GM10248 (cell line): Measurements from ENCODE around the gene LILRA2.
A peak's percentile ranks its signal among the peaks of the same experiment; 100 is the strongest.
"Not testable (repeated sequence)": the region's sequence is repeated elsewhere in the genome, so short reads cannot be mapped to it uniquely, and the experiment has no call there.

Experiments used
- CTCF ChIA-PET: fragments of 300-600 bp; sonication (Branson Sonifier 250); formaldehyde crosslinking; extraction: SDS; loops from one replicate; lab custom pipeline; 2021; ENCODE audit warnings: antibody characterized with exemption; lab: Yijun Ruan, JAX
- POLR2A ChIA-PET: fragments of 350-650 bp; sonication (Branson Sonifier 250); formaldehyde crosslinking; extraction: SDS; loops from one replicate; lab custom pipeline; 2020; ENCODE audit warnings: antibody characterized with exemption; lab: Yijun Ruan, JAX
- DNase-seq: peaks from one replicate; pipeline ENCODE4 v3.0.0; 2012; ENCODE audit errors: extremely low spot score
- TF ChIP-seq, protein P1 (sequence below): IDR thresholded peaks from 2 replicates; pipeline ENCODE4 v1.5.1; 2012; ENCODE audit warnings: mild to moderate bottlenecking, low read depth; ENCODE audit errors: extremely low read depth, missing control alignments, control extremely low read depth

Gene LILRA2

DNA sequence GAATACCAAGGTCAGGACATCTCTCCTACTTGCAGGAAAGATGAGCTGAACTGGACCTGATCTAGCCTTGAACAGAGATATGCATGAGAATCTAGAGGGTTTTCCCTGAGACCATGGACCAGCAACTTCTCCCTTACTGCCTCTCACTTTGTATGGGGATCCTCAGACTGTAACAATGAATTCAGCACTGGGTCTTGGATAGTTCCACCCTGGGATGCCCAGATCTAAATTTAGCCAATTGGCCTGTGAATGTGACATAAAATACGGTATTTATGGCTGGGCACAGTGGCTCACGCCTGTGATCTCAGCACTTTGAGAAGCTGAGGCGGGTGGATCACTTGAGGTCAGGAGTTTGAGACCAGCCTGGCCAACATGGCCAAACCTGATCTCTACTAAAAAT, 15.3 kb upstream of the LILRA2 start:
- ChIA-PET POLR2A (no interaction called here), CTCF (interaction anchor here (0.8 to 1.8 kb wide), 5 partner anchors 12 to 116 kb away, joined by 3 to 5 read pairs (median 3); no protein-coding TSS in a partner anchor)
- TF ChIP-seq, protein P1, sequence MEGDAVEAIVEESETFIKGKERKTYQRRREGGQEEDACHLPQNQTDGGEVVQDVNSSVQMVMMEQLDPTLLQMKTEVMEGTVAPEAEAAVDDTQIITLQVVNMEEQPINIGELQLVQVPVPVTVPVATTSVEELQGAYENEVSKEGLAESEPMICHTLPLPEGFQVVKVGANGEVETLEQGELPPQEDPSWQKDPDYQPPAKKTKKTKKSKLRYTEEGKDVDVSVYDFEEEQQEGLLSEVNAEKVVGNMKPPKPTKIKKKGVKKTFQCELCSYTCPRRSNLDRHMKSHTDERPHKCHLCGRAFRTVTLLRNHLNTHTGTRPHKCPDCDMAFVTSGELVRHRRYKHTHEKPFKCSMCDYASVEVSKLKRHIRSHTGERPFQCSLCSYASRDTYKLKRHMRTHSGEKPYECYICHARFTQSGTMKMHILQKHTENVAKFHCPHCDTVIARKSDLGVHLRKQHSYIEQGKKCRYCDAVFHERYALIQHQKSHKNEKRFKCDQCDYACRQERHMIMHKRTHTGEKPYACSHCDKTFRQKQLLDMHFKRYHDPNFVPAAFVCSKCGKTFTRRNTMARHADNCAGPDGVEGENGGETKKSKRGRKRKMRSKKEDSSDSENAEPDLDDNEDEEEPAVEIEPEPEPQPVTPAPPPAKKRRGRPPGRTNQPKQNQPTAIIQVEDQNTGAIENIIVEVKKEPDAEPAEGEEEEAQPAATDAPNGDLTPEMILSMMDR = no peak
- no peak for DNase-seq

DNA sequence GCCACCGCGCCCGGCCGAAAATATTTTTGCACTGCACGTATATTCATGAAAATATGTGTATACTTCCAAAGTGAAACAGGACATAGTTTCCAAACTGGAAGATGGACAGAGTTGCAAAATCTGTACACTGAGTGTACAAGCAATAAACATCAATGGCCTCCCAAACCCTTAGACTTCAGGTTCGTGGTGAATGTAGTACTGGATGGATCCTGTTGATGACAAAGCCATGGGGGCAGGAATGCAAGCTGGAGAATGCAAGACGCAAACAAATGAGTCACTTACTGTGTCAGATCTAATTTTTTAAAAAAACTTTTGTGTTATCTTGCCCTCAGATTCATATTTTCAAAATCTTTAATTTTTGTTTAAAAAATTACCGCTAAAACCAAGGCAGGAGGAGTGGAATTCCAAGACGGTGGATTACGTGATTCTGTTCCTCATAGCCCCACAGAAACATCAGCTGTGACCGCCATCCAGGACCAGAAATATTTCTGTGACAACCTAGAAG, 12.7 kb upstream of the LILRA2 start:
- DNase-seq = no peak
- ChIA-PET POLR2A (no interaction called here), CTCF (interaction anchor here (1.0 kb wide), 1 partner anchor 93 kb away, joined by 3 read pairs; no protein-coding TSS in a partner anchor)
- TF ChIP-seq, protein P1 = no peak

DNA sequence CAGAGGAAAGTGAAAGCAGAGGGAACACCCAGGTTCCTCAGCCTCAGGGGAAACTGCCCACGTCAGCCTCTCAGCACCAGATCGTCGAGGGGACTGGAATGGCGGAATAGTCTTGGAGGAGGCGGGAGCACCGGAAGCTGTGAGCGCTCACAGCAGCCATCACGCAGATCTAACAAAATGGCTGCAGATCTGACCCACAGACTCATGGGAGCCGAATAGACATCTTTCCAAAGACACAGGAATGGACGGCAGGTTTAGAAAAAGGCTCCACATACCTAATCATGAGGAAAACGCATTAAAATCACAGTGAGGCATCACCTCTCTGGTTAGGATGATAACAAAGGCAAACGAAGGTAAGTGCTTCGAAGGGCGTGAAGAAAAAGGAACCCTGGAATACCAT, 11.8 kb upstream of the LILRA2 start:
- CTCF ChIA-PET = interaction anchor here (1.0 kb wide), 1 partner anchor 92 kb away, joined by 3 read pairs; no protein-coding TSS in a partner anchor
- TF ChIP-seq, protein P1 = no peak
- POLR2A ChIA-PET = no interaction called here
- DNase-seq = no peak

DNA sequence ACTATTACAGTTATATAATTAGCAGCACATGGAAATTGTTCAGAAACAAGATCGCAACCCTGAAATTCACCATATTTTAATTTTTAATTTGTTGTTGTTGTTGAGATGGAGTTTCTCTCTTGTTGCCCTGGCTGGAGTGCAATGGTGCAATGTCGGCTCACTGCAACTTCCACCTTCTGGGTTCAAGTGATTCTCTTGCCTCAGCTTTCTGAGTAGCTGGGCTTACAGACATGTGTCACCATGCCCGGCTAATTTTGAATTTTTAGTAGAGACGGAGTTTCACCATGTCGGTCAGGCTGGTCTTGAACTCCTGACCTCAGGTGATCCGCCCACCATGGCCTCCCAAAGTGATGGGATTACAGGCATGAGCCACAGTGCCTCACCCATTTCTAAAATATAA, 10.4 kb upstream of the LILRA2 start:
- POLR2A ChIA-PET, CTCF ChIA-PET, DNase-seq: not testable (repeated sequence)

DNA sequence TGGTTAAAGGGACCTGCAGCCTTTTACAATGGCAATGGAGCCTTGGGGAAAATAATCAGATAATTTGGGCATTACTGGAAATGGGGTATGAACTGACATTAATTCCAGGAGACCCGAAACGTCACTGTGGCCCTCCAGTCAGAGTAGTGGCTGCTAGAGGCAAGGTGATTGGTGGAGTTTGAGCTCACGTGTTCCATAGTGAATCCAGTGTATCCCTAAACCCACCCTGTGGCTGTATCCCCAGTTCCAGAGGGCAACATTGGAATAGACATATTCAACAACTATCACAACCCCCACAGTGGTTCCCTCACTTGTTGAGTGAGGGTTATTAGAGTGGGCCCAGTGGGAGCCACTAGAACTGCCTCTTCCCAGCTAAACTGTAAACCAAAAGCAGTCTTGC, 3.3 kb upstream of the LILRA2 start:
- TF ChIP-seq, protein P1 = no peak
- POLR2A ChIA-PET = interaction anchor here (0.6 kb wide), 1 partner anchor 53 kb away, joined by 5 read pairs; no protein-coding TSS in a partner anchor
- no peak for DNase-seq
- CTCF ChIA-PET = interaction anchor here (1.0 to 3.1 kb wide), 3 partner anchors 12 to 104 kb away, joined by 3 to 11 read pairs (median 4); no protein-coding TSS in a partner anchor

DNA sequence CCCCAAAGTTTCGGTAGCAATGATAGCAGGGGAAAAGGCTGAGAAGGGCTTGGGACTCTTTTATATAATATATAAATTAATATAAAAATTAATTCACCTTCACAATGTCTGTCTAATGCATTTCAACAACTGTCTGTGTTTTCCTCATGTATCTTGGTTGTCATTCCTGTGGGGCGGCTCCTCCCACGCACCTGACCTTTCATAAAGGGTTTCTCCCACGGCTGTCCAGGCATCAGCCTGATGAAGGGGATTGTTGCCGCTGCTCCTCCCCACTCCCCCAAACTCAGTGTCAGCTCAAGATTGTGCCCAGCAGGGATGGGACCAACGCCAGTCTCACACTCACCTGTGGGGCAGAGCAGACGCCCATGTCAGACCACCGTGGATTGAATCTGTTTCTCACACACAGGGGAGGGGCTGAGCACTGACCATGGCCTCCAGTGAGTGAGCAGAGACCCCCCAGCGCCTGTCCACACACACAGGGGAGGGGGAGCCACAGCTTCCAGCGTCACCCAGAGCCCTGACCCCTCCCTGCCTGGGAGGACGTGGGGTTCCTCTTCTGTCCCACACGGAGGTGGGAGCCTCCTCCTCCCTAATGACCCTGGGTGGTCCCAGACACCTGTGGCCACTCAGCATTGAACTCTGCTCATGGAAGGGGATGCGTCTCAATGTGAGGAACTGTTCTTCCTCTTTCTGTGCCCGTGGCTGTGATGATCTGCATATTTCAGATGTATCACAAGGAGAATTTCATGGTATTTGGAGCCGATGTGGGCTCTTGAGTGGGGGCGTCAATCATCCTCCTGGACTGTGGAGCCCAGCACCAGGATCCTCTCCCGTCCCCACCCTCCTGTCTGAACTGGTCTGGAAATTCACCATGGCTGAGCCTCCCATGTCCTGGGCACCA, 1.6 kb upstream of the LILRA2 start:
- POLR2A ChIA-PET = interaction anchor here (0.7 kb wide), 1 partner anchor 49 kb away, joined by 5 read pairs; no protein-coding TSS in a partner anchor
- CTCF ChIA-PET, DNase-seq: not testable (repeated sequence)

DNA sequence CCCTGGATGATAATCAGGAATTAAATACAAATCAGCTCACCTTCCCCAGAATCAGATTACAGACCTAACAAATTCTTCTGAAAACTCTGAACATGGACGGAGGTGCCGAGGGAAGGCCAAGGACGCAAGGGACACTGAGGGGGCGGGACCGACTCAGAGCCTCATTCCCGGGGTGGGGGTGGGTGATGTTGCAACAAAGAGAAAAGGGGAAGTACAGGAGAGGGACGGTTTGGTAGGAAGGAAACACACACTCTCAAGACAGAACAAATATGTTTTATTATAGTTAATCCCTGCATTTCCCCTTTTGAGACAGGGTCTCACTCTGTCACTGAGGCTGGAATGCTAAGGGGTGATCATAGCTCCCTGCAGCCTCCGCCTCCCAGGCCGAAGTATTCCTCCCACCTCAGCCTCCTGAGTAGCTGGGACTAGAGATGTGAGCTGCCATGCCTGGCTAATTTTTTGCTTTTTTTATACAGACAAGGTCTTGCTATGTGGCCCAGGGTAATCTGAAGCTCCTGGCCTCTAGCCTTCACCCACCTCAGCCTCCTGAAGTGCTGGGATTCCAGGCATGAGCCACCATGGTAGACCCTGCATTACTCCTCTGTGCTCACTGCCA, 786 bp upstream of the LILRA2 start:
- CTCF ChIA-PET = no interaction called here
- peak; percentile 31 for DNase-seq

More for the DNA sequence above, 786 bp upstream of the LILRA2 start:
- POLR2A ChIA-PET = interaction anchor here (0.5 to 0.7 kb wide), 2 partner anchors 33 to 48 kb away, joined by 4 to 5 read pairs; no protein-coding TSS in a partner anchor
- TF ChIP-seq, protein P1 = no peak
